Activated T-cell treated with anti-CD3 and anti-CD28 coated beads, Interleukin-2, amount 50 U/mL, for 72 hours (primary cell): Measurements from ENCODE around the gene PLOD2. TPM values are rescaled to one million over a fixed set of nuclear protein-coding genes. Genes with fewer than 3 reads are reported as not detected.

ENCODE experiments used
- ATAC-seq, 2 donors: fragments of 150-1000 bp; cut with Tn5 transposase; replicated peaks in 1 of 2; 2 replicates each; pipeline ENCODE4 v1.10.0; 2021; ENCODE audit warnings: moderate library complexity in 2 of 2, mild to moderate bottlenecking in 1 of 2
- DNase-seq, 2 donors: peaks; one replicate each; pipeline ENCODE4 v3.0.0; 2021 to 2022; ENCODE audit warnings: mixed read lengths in 1 of 2
- H3K27ac Mint-ChIP-seq: one replicate; pipeline ENCODE4 v1.8.0; 2022; ENCODE audit warnings: mild to moderate bottlenecking, moderate library complexity, mixed read lengths
- H3K27me3 Mint-ChIP-seq: one replicate; pipeline ENCODE4 v1.8.0; 2022; ENCODE audit warnings: low read depth, mixed read lengths
- H3K36me3 Mint-ChIP-seq, 2 donors: one replicate each; pipeline ENCODE4 v1.8.0; 2022; ENCODE audit warnings: mixed read lengths in 2 of 2, mild to moderate bottlenecking in 1 of 2; ENCODE audit not compliant: insufficient read depth in 2 of 2
- H3K4me1 Mint-ChIP-seq: one replicate; pipeline ENCODE4 v1.8.0; 2022; ENCODE audit warnings: low read depth, mixed read lengths
- H3K4me3 Mint-ChIP-seq, 2 donors: one replicate each; pipeline ENCODE4 v1.8.0; 2022; ENCODE audit warnings: mild to moderate bottlenecking in 2 of 2, mixed read lengths in 2 of 2, moderate library complexity in 2 of 2
- H3K9me3 Mint-ChIP-seq, 2 donors: one replicate each; pipeline ENCODE4 v1.8.0; 2022; ENCODE audit warnings: mixed read lengths in 2 of 2
- total RNA-seq, 2 donors: library from RNA; stranded (reverse); gene quantifications; one replicate each; pipeline ENCODE4 v1.2.3, GENCODE V29; 2022

Gene PLOD2
- total RNA-seq, 2 donors from 2014 or later, result 0.17 to 0.90 TPM

DNA sequence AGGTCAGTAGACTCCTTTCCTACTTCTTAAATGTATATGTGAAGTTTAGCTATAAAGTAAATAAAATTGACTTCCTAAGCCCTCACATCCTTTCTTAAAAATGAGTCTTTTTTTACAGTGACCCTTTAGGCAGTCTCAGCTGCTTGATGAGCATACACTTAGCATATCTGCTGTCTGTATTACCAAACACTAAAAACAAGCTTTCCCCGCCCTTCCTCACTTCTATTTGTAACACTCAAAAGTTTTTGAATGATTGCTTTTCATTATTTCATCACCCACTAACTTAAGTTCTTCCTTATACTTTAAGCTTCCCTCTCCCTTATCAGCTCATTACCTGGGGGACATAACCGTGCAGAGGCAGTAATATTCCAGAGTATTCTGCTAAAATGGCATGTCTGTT lies 89.4 kb downstream of the PLOD2 start:
- ATAC-seq (no peak), DNase-seq (no peak)
- H3K36me3 Mint-ChIP-seq, result no peaks in the 10 kb centered on the region
- no peak overlapping the region for H3K27ac Mint-ChIP-seq
- no peaks in the 10 kb centered on the region for H3K27me3 Mint-ChIP-seq
- H3K4me1 Mint-ChIP-seq, result no peaks in the 10 kb centered on the region
- H3K4me3 Mint-ChIP-seq, result no peak overlapping the region
- H3K9me3 Mint-ChIP-seq, result no peaks in the 10 kb centered on the region

DNA sequence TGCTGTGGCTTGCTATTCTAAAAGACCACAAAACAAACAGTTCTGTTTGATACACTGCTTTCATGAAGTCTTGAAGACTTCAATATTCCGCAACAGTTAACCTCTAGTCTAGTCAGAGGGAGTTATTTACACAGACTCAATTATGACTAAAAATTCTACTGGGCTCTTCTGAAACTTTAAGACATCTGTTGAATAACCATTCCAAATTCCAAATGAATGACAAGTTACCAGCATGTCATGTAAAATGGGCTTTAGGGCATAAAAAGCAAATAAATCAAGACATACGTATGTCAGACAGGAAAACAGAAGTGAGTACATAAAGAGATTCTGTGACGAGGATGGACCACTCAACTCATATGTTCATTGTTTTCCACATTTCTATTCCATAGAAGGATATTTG lies 93.9 kb downstream of the PLOD2 start:
- no peak overlapping the region for H3K27ac Mint-ChIP-seq
- no peak overlapping the region for H3K4me3 Mint-ChIP-seq
- DNase-seq, result no peak
- ATAC-seq, result no peak
- no peaks in the 10 kb centered on the region for H3K4me1 Mint-ChIP-seq
- H3K36me3 Mint-ChIP-seq, result no peaks in the 10 kb centered on the region
- no peaks in the 10 kb centered on the region for H3K27me3 Mint-ChIP-seq
- H3K9me3 Mint-ChIP-seq, result no peaks in the 10 kb centered on the region

DNA sequence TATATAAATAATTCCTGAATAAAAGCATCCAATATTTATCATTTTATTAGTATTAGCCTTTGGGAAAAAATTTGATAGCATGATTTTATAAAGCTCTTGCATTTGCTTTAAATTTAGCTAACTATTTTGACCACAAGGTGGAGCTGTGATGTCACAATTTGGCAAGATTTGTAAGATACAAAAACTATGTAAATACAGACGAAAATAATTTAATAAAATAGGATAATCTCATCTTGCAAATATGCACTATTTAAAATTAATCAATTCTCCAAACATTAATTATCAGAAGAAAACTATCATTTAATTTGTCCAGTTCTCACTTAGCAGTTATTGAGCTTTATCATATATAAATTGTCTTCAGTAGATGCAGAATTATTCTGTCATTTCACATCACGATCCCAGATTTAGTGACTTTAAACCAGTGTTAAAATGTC lies 95.4 kb downstream of the PLOD2 start:
- ATAC-seq (no peak), DNase-seq (peak; percentile 2 to 15)
- Mint-ChIP-seq H3K27me3 (no peaks in the 10 kb centered on the region), H3K9me3 (no peaks in the 10 kb centered on the region), H3K4me3 (no peak overlapping the region), H3K27ac (no peak overlapping the region), H3K36me3 (no peaks in the 10 kb centered on the region), H3K4me1 (no peaks in the 10 kb centered on the region)

DNA sequence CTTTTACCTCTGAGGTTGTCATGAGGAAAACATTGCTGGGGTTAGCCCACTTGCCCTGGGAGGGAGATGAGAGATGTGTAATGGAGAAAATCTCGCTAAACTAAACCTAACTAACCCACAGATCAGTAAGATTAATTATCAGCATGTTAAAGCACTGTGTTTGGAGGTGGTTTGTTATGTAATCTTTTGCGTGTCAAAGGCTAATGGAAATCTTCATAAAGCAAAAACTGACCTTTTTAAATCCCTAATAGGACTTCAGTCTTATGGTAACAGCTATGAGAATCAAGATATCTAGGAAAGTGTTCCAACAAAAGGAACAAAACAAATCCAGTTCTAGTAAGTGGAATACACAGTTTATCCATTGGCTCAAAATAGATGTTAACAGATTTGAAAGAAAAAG lies 102.7 kb downstream of the PLOD2 start:
- no peaks in the 10 kb centered on the region for H3K27me3 Mint-ChIP-seq
- no peaks in the 10 kb centered on the region for H3K4me1 Mint-ChIP-seq
- H3K36me3 Mint-ChIP-seq, result no peaks in the 10 kb centered on the region
- H3K9me3 Mint-ChIP-seq, result no peaks in the 10 kb centered on the region
- DNase-seq (no peak), ATAC-seq (no peak)
- no peak overlapping the region for H3K4me3 Mint-ChIP-seq
- no peak overlapping the region for H3K27ac Mint-ChIP-seq

DNA sequence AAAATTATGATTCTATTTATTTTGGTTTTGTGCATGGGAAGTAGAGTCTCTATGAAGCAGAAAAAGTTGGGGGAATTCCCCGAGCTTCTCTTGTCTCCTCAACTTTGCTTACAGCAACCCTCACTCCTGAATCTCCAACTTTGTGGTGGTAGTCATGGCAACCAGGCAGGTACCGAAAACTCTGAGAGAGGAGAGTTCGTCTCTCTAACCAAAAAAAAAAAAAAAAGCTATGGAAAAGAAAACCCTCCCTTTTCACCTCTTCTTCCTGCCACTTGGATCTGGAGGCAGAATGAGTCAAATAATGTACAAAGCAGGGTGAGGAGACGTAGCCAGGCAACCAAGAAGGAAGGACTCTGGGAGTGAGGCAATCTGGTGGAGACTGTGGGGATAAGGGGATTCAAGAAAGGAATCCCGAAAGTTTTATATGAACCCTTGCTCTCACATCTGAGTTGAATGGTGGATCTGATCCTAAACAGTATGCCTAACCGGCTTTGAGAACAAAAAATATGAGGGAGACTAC lies 108.1 kb downstream of the PLOD2 start:
- no peaks in the 10 kb centered on the region for H3K4me1 Mint-ChIP-seq
- no peak for DNase-seq
- no peak overlapping the region for H3K4me3 Mint-ChIP-seq
- no peak overlapping the region for H3K27ac Mint-ChIP-seq
- no peaks in the 10 kb centered on the region for H3K27me3 Mint-ChIP-seq
- no peaks in the 10 kb centered on the region for H3K9me3 Mint-ChIP-seq
- H3K36me3 Mint-ChIP-seq, result no peaks in the 10 kb centered on the region
- no peak for ATAC-seq

DNA sequence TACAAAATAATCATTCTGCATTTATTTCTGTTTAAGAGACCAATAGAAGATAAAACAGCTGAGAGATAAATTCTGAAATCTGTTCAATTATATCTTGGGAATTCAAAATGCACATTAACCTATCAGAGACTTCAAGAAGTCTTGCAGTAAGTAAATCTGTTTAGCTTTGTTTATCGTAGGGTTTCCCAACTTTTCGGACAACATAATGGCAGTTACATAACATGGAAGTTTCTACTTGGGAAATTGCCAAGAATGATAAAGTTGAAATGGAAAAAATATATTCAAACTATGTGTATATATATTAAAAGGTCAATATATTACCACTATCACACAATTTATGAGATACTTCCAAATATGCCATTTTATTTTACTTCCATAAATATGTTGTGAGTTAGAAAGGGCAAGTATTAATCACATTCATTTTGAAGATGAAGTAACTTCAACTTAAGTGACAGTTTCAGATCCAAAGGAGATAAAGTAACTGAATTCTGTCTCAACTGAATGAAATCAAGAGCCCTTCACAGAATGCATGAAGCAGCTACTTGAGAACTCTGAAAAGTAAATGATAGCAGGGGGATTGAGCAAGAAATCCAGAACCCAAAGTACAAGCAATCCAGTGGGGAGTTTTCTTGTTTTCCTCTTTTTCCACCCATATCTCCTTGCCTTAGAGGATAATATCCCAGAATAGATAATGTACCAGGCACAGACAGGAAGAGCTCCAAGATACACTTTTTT lies 108.8 kb downstream of the PLOD2 start:
- DNase-seq (no peak), ATAC-seq (no peak)
- Mint-ChIP-seq H3K27me3 (no peaks in the 10 kb centered on the region), H3K27ac (no peak overlapping the region), H3K4me3 (no peak overlapping the region), H3K9me3 (no peaks in the 10 kb centered on the region), H3K4me1 (no peaks in the 10 kb centered on the region), H3K36me3 (no peaks in the 10 kb centered on the region)

DNA sequence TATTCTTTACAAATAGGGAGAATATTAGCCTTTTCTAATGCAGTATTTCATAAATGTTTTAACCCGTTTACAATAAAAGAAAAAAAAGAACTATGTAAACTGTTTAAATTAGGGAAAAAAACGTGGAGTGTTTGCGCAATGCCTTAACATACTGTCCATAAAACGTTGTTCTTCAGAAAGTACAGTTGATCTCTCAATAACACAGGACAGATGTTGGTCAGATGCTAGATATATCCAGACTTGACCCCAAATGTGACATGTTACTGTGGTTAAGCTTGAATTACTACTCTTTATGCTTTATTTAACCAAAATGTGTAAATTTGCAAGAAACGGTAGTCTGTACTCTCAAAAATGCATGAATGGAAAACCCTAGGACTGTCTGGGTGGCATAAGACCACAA lies 110.3 kb downstream of the PLOD2 start:
- Mint-ChIP-seq H3K27me3 (no peaks in the 10 kb centered on the region), H3K27ac (no peak overlapping the region), H3K4me1 (no peaks in the 10 kb centered on the region), H3K9me3 (peaks cover 0 to 5% of the 10 kb centered on the region in 2 donors), H3K36me3 (no peaks in the 10 kb centered on the region), H3K4me3 (no peak overlapping the region)
- DNase-seq (no peak), ATAC-seq (no peak)

DNA sequence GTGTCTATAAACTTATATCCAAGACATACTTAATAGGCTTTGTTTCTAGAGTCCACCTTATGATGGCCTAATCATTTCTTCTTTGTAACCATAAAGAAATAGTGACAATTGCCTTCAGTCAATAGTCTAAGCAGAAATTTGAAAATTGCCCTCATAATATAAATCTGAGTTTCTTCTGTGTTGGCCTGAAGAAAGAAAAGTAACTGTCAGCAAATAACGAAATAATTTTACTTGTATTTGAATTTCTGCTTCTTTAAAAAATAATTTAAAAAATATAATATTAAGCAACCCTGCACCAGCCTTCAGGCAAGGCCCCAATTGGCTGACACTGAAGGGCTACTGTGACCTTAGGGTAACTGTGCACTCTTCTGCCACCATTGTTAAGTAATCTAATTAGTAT lies 113.5 kb downstream of the PLOD2 start:
- Mint-ChIP-seq H3K4me3 (no peak overlapping the region), H3K4me1 (no peaks in the 10 kb centered on the region), H3K9me3 (peaks cover 2 to 5% of the 10 kb centered on the region in 2 donors), H3K36me3 (no peaks in the 10 kb centered on the region), H3K27me3 (no peaks in the 10 kb centered on the region), H3K27ac (no peak overlapping the region)
- no peak for DNase-seq
- no peak for ATAC-seq

DNA sequence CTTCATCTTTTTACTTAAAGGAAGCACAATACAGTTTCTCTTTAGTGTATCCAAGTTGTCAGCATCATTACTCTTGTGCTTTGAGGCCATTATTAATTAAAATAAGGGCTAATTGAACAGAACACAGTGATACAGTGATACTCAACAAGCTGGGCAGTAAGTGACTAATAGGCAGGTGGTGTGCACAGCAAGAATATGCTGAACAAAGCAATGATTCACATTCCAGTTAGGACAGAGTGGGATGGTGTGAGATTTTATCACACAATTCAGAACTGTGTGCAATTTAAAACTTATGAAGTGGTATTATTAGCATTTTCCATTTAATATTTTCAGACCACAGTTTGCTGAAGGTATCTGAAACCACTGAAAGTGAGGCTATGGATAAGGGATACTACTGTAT lies 116.9 kb downstream of the PLOD2 start:
- no peak overlapping the region for H3K4me3 Mint-ChIP-seq
- no peak overlapping the region for H3K27ac Mint-ChIP-seq
- ATAC-seq (no peak), DNase-seq (no peak)
- peaks cover 2 to 5% of the 10 kb centered on the region in 2 donors for H3K9me3 Mint-ChIP-seq
- no peaks in the 10 kb centered on the region for H3K4me1 Mint-ChIP-seq
- no peaks in the 10 kb centered on the region for H3K36me3 Mint-ChIP-seq
- H3K27me3 Mint-ChIP-seq, result no peaks in the 10 kb centered on the region

DNA sequence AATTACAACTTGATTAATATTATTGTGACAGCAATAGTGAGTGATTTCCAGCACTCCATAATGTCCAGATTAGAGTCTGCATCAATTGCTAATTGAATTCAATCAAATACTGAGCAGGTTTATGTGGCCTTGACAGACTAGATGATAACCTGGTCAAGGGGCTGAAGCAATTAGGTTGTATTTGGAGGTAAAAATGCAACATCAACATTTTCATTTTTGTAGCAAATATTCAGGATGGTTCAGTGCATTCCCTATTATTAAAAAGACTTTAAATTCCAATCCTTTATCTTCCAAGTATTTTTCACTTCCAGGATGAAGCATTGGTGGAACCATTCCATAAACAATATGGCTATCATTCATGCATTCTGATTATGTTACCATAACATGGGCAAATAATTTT lies 120.4 kb downstream of the PLOD2 start:
- no peak overlapping the region for H3K4me3 Mint-ChIP-seq
- ATAC-seq (no peak), DNase-seq (no peak)
- H3K36me3 Mint-ChIP-seq, result no peaks in the 10 kb centered on the region
- H3K27ac Mint-ChIP-seq, result no peak overlapping the region
- no peaks in the 10 kb centered on the region for H3K27me3 Mint-ChIP-seq
- no peaks in the 10 kb centered on the region for H3K4me1 Mint-ChIP-seq
- peaks cover 0 to 2% of the 10 kb centered on the region in 2 donors for H3K9me3 Mint-ChIP-seq

DNA sequence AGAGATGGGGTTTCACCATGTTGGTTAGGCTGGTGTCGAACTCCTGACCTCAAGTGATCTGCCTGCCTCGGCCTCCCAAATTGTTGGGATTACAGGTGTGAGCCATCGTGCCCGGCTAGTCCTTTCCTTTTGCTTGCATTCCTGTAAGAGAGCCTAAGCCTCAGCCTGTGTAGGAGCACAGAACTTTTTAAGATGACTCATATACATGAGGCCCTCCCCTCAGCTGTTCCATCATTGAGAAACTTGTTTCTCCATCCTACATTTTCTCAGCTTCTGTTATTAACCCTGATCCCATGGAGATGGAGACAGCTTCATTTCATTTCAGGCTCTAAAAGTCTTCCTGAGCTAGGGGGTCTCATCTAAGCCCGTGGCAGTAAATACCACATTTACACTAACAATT lies 123.3 kb downstream of the PLOD2 start:
- Mint-ChIP-seq H3K9me3 (no peaks in the 10 kb centered on the region), H3K27me3 (no peaks in the 10 kb centered on the region), H3K4me1 (no peaks in the 10 kb centered on the region), H3K27ac (no peak overlapping the region), H3K36me3 (no peaks in the 10 kb centered on the region), H3K4me3 (no peak overlapping the region)
- DNase-seq (no peak), ATAC-seq (no peak)

DNA sequence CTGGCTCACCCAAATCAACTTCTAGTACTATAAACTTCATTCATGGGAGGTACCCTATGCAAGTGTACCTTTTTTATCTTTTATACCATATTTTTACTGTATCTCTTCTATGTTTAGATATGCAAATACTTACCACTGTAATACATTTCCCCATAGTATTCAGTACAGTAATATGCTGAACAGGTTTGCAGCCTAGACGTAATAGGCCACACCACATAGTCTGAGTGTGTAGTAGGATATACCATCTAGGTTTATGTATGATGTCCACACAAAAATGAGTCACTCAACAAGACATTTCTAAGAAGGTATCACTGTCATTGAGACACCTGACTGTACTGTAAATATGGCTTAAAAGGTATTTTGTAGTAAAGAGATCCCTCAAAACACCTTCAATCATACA lies 124.7 kb downstream of the PLOD2 start:
- Mint-ChIP-seq H3K4me1 (no peaks in the 10 kb centered on the region), H3K27ac (no peak overlapping the region), H3K4me3 (no peak overlapping the region), H3K27me3 (no peaks in the 10 kb centered on the region), H3K36me3 (peaks cover 1 to 2% of the 10 kb centered on the region in 2 donors), H3K9me3 (peaks cover 5% of the 10 kb centered on the region in 2 donors)
- DNase-seq, result no peak
- no peak for ATAC-seq

DNA sequence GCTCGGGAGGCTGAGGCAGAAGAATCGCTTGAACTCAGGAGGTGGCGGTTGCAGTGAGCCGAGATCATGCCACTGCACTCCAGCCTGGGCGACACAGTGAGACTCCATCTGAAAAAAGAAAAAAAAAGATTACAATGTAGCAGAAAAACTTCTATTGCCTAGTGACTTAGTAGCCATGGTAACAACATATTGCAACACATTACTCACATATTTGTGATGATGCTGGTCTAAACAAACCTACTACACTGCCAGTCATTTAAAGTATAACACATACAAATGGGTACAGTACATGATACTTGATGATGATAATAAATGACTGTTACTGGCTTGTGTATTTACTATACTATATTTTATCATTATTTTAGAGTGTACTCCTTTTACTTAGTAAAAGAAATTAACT lies 125.6 kb downstream of the PLOD2 start:
- no peaks in the 10 kb centered on the region for H3K27me3 Mint-ChIP-seq
- no peak for ATAC-seq
- no peak overlapping the region for H3K4me3 Mint-ChIP-seq
- DNase-seq, result no peak
- H3K9me3 Mint-ChIP-seq, result peaks cover 6 to 10% of the 10 kb centered on the region in 2 donors
- H3K36me3 Mint-ChIP-seq, result peaks cover 4% of the 10 kb centered on the region in 2 donors
- no peak overlapping the region for H3K27ac Mint-ChIP-seq
- H3K4me1 Mint-ChIP-seq, result no peaks in the 10 kb centered on the region

DNA sequence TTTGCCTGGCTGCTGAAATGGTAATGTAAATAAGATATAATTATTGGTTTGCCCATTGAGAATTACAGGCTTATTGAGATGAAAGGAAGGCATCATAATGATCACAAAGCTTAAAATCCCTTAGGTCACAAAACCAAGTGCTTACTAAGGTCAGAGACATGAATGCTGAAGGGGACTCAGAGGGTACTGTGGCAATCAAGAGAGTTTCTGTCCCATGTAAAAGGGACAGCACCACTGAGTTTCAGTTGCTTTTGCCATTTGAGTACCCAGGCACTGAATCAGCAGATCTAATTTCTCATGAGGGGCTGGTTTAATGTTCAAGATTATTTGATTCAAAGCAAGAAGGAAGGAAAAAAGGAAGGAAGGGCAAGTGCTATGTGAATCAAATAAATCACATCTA lies 127.0 kb downstream of the PLOD2 start:
- H3K36me3 Mint-ChIP-seq, result peaks cover 4 to 5% of the 10 kb centered on the region in 2 donors
- H3K27me3 Mint-ChIP-seq, result no peaks in the 10 kb centered on the region
- peaks cover 9 to 13% of the 10 kb centered on the region in 2 donors for H3K9me3 Mint-ChIP-seq
- ATAC-seq (no peak), DNase-seq (no peak)
- H3K27ac Mint-ChIP-seq, result no peak overlapping the region
- H3K4me3 Mint-ChIP-seq, result no peak overlapping the region
- no peaks in the 10 kb centered on the region for H3K4me1 Mint-ChIP-seq
